ENCODE measurements around the gene CNTN3.

Gene CNTN3

GRCh38 chr3:74621581-74621980, 7.1 kb upstream of the CNTN3 start:
- in situ Hi-C loops (cut with MboI; ENCODE audit: low sequenced_read_pairs, unreplicated experiment), result no loop called here
- TF ChIP-seq, protein P1, sequence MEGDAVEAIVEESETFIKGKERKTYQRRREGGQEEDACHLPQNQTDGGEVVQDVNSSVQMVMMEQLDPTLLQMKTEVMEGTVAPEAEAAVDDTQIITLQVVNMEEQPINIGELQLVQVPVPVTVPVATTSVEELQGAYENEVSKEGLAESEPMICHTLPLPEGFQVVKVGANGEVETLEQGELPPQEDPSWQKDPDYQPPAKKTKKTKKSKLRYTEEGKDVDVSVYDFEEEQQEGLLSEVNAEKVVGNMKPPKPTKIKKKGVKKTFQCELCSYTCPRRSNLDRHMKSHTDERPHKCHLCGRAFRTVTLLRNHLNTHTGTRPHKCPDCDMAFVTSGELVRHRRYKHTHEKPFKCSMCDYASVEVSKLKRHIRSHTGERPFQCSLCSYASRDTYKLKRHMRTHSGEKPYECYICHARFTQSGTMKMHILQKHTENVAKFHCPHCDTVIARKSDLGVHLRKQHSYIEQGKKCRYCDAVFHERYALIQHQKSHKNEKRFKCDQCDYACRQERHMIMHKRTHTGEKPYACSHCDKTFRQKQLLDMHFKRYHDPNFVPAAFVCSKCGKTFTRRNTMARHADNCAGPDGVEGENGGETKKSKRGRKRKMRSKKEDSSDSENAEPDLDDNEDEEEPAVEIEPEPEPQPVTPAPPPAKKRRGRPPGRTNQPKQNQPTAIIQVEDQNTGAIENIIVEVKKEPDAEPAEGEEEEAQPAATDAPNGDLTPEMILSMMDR (IDR thresholded peaks at IDR 0.05; ENCODE audit: borderline replicate concordance, control extremely low read depth, extremely low read depth, insufficient read depth, missing control alignments), result no peak
- DNase-seq (ENCODE audit: low spot score), result no peak

GRCh38 chr3:74617776-74618175, 3.3 kb upstream of the CNTN3 start:
- in situ Hi-C loops (cut with MboI; ENCODE audit: low sequenced_read_pairs, unreplicated experiment), result no loop called here
- TF ChIP-seq, protein P1 (IDR thresholded peaks at IDR 0.05; ENCODE audit: borderline replicate concordance, control extremely low read depth, extremely low read depth, insufficient read depth, missing control alignments), result no peak
- DNase-seq (ENCODE audit: low spot score), result no peak

DNA sequence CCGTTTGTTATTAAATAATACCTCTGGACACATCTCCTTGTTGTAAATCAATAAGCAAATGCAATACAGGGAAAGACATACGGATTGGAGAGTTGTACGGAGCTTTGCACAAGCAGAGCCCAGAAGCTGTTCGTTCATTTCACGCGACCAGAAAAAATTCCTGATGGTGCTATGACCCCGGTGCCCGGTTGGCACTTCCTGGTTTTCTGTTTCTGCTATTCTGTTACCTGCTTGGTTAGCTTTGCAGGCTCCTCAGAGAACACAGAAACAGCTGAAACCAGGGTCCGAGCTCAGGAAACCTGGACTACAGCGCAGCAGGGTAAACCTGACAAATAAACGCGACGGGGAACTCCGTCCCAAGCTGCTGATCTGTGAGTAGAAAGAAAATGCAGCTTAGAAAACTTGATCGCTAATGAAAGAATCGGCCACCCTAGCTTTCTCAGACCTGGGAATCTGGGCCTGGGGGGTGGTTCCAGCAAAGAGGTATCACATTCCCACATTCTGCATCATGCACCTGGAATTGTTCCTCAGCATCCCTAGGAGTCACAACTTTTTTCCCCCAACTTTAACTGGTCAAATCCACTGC, 845 bp downstream of the CNTN3 start:
- DNase-seq (ENCODE audit: low spot score), result no peak
- in situ Hi-C loops (cut with MboI; ENCODE audit: low sequenced_read_pairs, unreplicated experiment), result no loop called here
- TF ChIP-seq, protein P1 (IDR thresholded peaks at IDR 0.05; ENCODE audit: borderline replicate concordance, control extremely low read depth, extremely low read depth, insufficient read depth, missing control alignments), result no peak

- DNase-seq (ENCODE audit: low spot score), result no peak
- in situ Hi-C loops (cut with MboI; ENCODE audit: low sequenced_read_pairs, unreplicated experiment), result no loop called here
- TF ChIP-seq, protein P1 (IDR thresholded peaks at IDR 0.05; ENCODE audit: borderline replicate concordance, control extremely low read depth, extremely low read depth, insufficient read depth, missing control alignments), result no peak
Observed at GRCh38 chr3:74613060-74613459, 1.4 kb downstream of the CNTN3 start.

- in situ Hi-C loops (cut with MboI; ENCODE audit: low sequenced_read_pairs, unreplicated experiment), result no loop called here
- TF ChIP-seq, protein P1 (IDR thresholded peaks at IDR 0.05; ENCODE audit: borderline replicate concordance, control extremely low read depth, extremely low read depth, insufficient read depth, missing control alignments), result no peak
Observed at GRCh38 chr3:74611206-74611605, 3.3 kb downstream of the CNTN3 start.

GRCh38 chr3:74607803-74608202, 6.7 kb downstream of the CNTN3 start:
- no peak for DNase-seq (ENCODE audit: low spot score)
- in situ Hi-C loops (cut with MboI; ENCODE audit: low sequenced_read_pairs, unreplicated experiment), result no loop called here

More at GRCh38 chr3:74611206-74611605, 3.3 kb downstream of the CNTN3 start:
- DNase-seq (ENCODE audit: low spot score), result no peak

More at GRCh38 chr3:74607803-74608202, 6.7 kb downstream of the CNTN3 start:
- TF ChIP-seq, protein P1 (IDR thresholded peaks at IDR 0.05; ENCODE audit: borderline replicate concordance, control extremely low read depth, extremely low read depth, insufficient read depth, missing control alignments), result no peak

All from GM13976 (cell line).